ENCODE measurements around the gene ADAM12.

GRCh38 chr10:126009650-126010049 lies 378.6 kb downstream of the ADAM12 start:
- TF ChIP-seq POLR2A (IDR thresholded peaks at IDR 0.05; ENCODE audit: low read depth, low read length) = no peak
- no peak for TF ChIP-seq PAX5 (IDR thresholded peaks at IDR 0.05; ENCODE audit: insufficient read depth, low read length, severe bottlenecking)
- TF ChIP-seq POLR2AphosphoS5 (IDR thresholded peaks at IDR 0.05; ENCODE audit: low read depth, low read length) = no peak
- TF ChIP-seq TAF1 (IDR thresholded peaks at IDR 0.05; ENCODE audit: low read depth, low read length) = no peak
- TF ChIP-seq POU2F2 (IDR thresholded peaks at IDR 0.05; ENCODE audit: low read depth, low read length) = no peak
- no peak for TF ChIP-seq SPI1 (IDR thresholded peaks at IDR 0.05; ENCODE audit: low read depth, low read length)

All from GM12891 (cell line).